BLaER1 (cell line): Measurements from ENCODE around the gene BCORL1.

ENCODE experiments used
- H3K27ac ChIP-seq: shearing (Covaris generic); formaldehyde crosslinking; 2 replicates; pipeline ENCODE4 v1.8.1; 2022
- H3K27me3 ChIP-seq: shearing (Covaris generic); formaldehyde crosslinking; 2 replicates; pipeline ENCODE4 v1.8.1; 2022
- H3K36me3 ChIP-seq: shearing (Covaris generic); formaldehyde crosslinking; 2 replicates; pipeline ENCODE4 v1.8.1; 2022
- H3K4me1 ChIP-seq: shearing (Covaris generic); formaldehyde crosslinking; 2 replicates; pipeline ENCODE4 v1.8.1; 2022
- H3K4me2 ChIP-seq: shearing (Covaris generic); formaldehyde crosslinking; 2 replicates; pipeline ENCODE4 v1.8.1; 2022
- H3K4me3 ChIP-seq: shearing (Covaris generic); formaldehyde crosslinking; 2 replicates; pipeline ENCODE4 v1.8.1; 2022
- H3K9ac ChIP-seq: shearing (Covaris generic); formaldehyde crosslinking; 2 replicates; pipeline ENCODE4 v1.8.1; 2022
- H3K9me3 ChIP-seq: shearing (Covaris generic); formaldehyde crosslinking; 2 replicates; pipeline ENCODE4 v1.8.1; 2022
- H4K20me1 ChIP-seq: shearing (Covaris generic); formaldehyde crosslinking; 2 replicates; pipeline ENCODE4 v1.8.1; 2022
- Cebpa-rat ChIP-seq: shearing (Covaris generic); IDR thresholded peaks from 2 replicates; pipeline ENCODE4 v1.8.1; 2022

The BCORL1 gene

GRCh38 chrX:130018143-130018542 lies 35.7 kb downstream of the BCORL1 start:
- no peak overlapping the region for H3K27ac ChIP-seq
- H3K36me3 ChIP-seq = peaks cover 83% of the 10 kb centered on the region
- H3K9ac ChIP-seq = no peak overlapping the region
- no peak overlapping the region for H3K4me3 ChIP-seq
- H3K4me1 ChIP-seq = no peaks in the 10 kb centered on the region
- no peaks in the 10 kb centered on the region for H3K9me3 ChIP-seq
- no peak overlapping the region for H3K4me2 ChIP-seq
- no peak for TF ChIP-seq Cebpa-rat
- H3K27me3 ChIP-seq = peaks cover 77% of the 10 kb centered on the region
- peaks cover 95% of the 10 kb centered on the region for H4K20me1 ChIP-seq

DNA sequence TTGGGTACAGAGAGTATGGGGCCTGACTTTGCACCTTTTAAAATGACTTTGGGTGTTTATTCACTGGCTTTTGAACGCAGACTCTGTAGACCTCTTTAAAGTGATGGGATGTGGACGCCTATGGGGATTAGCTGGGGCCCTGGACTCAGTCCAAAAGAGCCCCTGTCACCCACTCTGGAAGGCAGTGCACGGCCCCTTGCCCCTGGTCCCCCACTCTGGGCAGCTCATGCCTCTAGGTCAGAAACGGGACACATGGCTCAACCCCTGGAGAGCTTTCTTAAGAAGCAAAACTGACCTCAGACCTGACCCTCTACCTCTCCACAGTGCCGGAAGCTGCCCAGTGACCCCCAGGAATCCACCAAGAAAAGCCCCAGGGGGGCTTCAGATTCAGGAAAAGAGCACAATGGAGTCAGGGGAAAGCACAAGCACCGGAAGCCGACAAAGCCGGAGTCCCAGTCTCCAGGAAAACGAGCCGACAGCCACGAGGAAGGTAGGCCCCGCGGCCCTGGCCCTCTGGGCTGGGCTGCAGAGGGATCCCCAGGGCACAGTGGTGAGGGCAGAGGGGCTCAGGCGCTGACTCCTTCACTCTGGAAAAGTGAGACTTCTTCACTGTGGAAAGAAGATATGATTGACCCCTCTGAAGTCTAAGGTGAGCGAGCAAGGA lies 38.4 kb downstream of the BCORL1 start:
- H3K4me1 ChIP-seq = peaks cover 16% of the 10 kb centered on the region
- no peak overlapping the region for H3K9ac ChIP-seq
- H3K9me3 ChIP-seq = no peaks in the 10 kb centered on the region; the same call in 1 of the 2 replicates
- H4K20me1 ChIP-seq = peaks cover 93% of the 10 kb centered on the region
- H3K4me2 ChIP-seq = no peak overlapping the region
- peaks cover 94% of the 10 kb centered on the region for H3K27me3 ChIP-seq
- H3K4me3 ChIP-seq = no peak overlapping the region
- TF ChIP-seq Cebpa-rat = no peak
- no peak overlapping the region for H3K27ac ChIP-seq
- H3K36me3 ChIP-seq = peaks cover 74% of the 10 kb centered on the region

DNA sequence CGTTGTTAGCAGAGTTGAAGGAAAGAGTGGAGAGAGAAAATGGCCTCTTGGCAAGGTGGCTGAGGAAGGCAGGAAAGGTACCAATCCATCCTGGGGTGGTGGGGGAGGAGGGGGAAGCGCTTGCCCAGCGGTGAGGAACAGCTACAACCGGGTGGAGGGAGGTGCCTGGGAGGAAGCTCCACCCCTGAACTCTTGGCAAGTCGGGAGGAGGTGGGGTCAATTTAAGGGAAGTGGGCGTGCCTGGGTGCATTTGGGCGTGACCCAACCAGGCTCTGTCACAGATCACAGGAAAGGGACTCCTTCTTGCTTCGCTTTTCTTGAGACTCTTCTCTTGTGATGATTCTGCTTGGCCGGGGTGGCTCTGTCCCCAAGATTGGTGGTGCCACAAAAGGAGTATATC lies 41.7 kb downstream of the BCORL1 start:
- no peak overlapping the region for H3K27ac ChIP-seq
- H3K4me3 ChIP-seq = no peak overlapping the region
- TF ChIP-seq Cebpa-rat = no peak
- no peak overlapping the region for H3K9ac ChIP-seq
- H4K20me1 ChIP-seq = peaks cover 86% of the 10 kb centered on the region
- peaks cover 85% of the 10 kb centered on the region for H3K27me3 ChIP-seq
- no peaks in the 10 kb centered on the region; the same call in 1 of the 2 replicates for H3K9me3 ChIP-seq
- peak overlapping the region; percentile 72 for H3K4me2 ChIP-seq
- peaks cover 16% of the 10 kb centered on the region for H3K4me1 ChIP-seq
- peaks cover 82% of the 10 kb centered on the region for H3K36me3 ChIP-seq

DNA sequence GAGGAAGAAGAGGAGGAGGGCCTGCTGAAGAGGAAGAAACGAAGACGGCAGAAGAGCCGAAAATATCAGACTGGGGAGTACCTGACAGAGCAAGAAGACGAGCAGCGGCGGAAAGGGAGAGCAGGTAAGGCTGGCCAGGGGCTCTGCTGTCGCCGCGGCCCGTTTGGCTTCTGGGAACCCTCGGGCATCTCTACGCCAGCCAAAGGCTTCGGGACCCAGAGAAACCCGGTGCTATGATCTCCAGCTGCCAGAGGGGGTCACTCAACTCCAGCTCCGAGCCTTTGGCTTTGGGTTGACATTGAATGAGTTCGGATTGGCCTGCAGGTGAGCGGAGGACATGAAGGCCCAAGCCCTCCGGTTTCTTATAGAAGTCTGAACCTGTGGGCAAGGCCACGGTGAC lies 42.8 kb downstream of the BCORL1 start:
- Histone ChIP-seq H3K27ac (no peak overlapping the region), H3K4me3 (no peak overlapping the region), H3K4me2 (no peak overlapping the region), H3K36me3 (peaks cover 86% of the 10 kb centered on the region), H3K9ac (no peak overlapping the region), H4K20me1 (peaks cover 80% of the 10 kb centered on the region), H3K4me1 (peaks cover 16% of the 10 kb centered on the region), H3K9me3 (no peaks in the 10 kb centered on the region; the same call in 1 of the 2 replicates), H3K27me3 (peaks cover 84% of the 10 kb centered on the region)
- TF ChIP-seq Cebpa-rat = no peak

DNA sequence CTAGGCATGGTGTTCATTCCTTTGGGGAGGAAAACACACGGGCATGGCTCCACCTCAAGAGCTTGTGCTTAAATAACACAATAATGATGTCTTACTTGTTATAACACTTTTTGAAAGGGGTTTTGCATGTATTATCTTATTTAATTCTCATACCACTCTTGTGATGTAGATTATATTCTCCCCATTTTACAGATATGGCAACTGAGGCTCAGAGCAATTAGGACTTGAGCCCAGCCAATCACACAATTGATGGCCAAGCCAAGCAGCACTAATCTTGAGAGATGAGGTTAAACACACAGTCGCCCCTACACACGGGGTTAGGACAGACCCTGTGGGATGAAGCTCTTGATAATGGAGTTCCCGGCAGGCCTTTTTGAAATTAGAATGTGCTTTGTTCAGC lies 45.1 kb downstream of the BCORL1 start:
- no peak overlapping the region for H3K9ac ChIP-seq
- peaks cover 81% of the 10 kb centered on the region for H3K27me3 ChIP-seq
- peaks cover 87% of the 10 kb centered on the region for H3K36me3 ChIP-seq
- H3K9me3 ChIP-seq = no peaks in the 10 kb centered on the region; the same call in 1 of the 2 replicates
- no peak overlapping the region for H3K27ac ChIP-seq
- H4K20me1 ChIP-seq = peaks cover 72% of the 10 kb centered on the region
- H3K4me1 ChIP-seq = peaks cover 16% of the 10 kb centered on the region
- no peak overlapping the region for H3K4me2 ChIP-seq
- TF ChIP-seq Cebpa-rat = no peak
- no peak overlapping the region for H3K4me3 ChIP-seq

- Histone ChIP-seq H3K27ac (no peak overlapping the region), H3K4me2 (no peak overlapping the region), H3K9me3 (no peaks in the 10 kb centered on the region; the same call in 1 of the 2 replicates), H3K4me1 (peaks cover 16% of the 10 kb centered on the region), H3K9ac (no peak overlapping the region), H3K4me3 (no peak overlapping the region), H4K20me1 (peaks cover 72% of the 10 kb centered on the region), H3K36me3 (peaks cover 86% of the 10 kb centered on the region), H3K27me3 (peaks cover 78% of the 10 kb centered on the region)
- TF ChIP-seq Cebpa-rat = no peak
Measured at GRCh38 chrX:130028196-130028595, 45.8 kb downstream of the BCORL1 start.

- Histone ChIP-seq H3K4me3 (no peak overlapping the region), H3K9ac (no peak overlapping the region), H3K4me1 (no peaks in the 10 kb centered on the region), H4K20me1 (peaks cover 71% of the 10 kb centered on the region), H3K9me3 (no peaks in the 10 kb centered on the region), H3K27me3 (peaks cover 81% of the 10 kb centered on the region), H3K4me2 (no peak overlapping the region), H3K27ac (no peak overlapping the region), H3K36me3 (peaks cover 97% of the 10 kb centered on the region)
- TF ChIP-seq Cebpa-rat = no peak
Measured at GRCh38 chrX:130030826-130031225, 48.4 kb downstream of the BCORL1 start.

DNA sequence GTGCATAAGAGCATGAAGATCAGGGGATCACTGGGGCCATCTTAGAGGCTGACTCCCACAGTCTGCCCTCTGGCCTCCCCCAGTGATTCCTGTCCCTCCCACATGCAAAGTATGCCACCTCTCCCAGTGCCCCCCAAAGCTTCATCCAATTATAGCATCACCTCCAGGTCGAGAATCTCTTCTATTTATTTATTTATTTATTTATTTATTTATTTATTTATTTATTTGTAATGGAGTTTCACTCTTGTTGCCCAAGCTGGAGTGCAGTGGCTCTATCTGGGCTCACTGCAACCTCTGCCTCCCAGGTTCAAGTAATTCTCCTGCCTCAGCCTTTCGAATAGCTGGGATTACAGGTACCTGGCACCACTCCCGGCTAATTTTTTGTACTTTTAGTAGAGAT lies 50.1 kb downstream of the BCORL1 start:
- Histone ChIP-seq H3K4me2 (no peak overlapping the region), H3K27ac (no peak overlapping the region), H3K27me3 (peaks cover 81% of the 10 kb centered on the region), H3K4me1 (no peaks in the 10 kb centered on the region), H3K36me3 (peaks cover 97% of the 10 kb centered on the region), H3K9ac (no peak overlapping the region), H3K4me3 (no peak overlapping the region), H3K9me3 (no peaks in the 10 kb centered on the region), H4K20me1 (peaks cover 62% of the 10 kb centered on the region)
- no peak for TF ChIP-seq Cebpa-rat

DNA sequence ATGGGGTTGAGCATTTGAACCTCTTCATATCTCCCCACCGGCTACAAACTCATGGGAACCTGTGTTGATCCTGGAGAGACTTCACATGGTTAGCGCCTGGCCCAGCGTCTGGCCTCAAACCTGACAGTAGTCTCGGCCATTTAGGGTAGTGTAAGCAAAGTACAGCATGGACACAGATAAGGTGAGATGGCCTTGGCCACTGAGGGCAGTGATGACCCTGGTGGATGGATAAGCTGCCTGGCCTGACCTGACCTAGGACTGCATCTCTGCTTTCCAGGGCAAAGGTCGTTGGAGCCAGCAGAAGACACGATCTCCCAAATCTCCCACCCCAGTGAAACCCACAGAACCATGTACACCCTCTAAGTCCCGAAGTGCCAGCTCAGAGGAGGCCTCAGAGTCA lies 51.7 kb downstream of the BCORL1 start:
- no peaks in the 10 kb centered on the region for H3K4me1 ChIP-seq
- peaks cover 59% of the 10 kb centered on the region for H4K20me1 ChIP-seq
- no peak overlapping the region for H3K4me3 ChIP-seq
- TF ChIP-seq Cebpa-rat = no peak
- H3K4me2 ChIP-seq = no peak overlapping the region
- peaks cover 89% of the 10 kb centered on the region for H3K27me3 ChIP-seq
- no peak overlapping the region for H3K27ac ChIP-seq
- no peak overlapping the region for H3K9ac ChIP-seq
- H3K36me3 ChIP-seq = peaks cover 99% of the 10 kb centered on the region
- H3K9me3 ChIP-seq = no peaks in the 10 kb centered on the region

DNA sequence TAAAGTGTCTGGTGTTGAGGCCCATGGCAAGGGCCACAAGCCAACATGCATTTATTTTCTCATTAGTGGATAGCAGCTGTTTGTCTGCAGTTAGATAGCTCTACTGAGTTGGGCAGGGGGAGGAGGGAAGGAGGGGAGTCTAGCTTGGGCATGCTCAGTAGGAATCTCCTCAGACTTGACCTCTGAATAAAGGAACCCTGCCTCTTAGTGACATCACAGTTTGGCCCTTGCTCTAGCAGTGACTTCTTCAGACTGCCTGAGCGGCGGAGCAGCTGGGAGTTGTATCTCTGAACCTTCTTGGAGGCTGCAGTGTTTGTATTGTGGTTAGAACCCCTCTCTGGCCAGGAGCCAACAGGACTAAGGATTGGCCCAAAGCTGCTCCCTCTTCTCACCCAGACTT lies 57.4 kb downstream of the BCORL1 start:
- Histone ChIP-seq H3K4me1 (no peaks in the 10 kb centered on the region), H3K4me3 (no peak overlapping the region), H3K36me3 (peaks cover 93% of the 10 kb centered on the region), H3K27me3 (peaks cover 75% of the 10 kb centered on the region), H4K20me1 (peaks cover 31% of the 10 kb centered on the region), H3K4me2 (no peak overlapping the region), H3K9me3 (no peaks in the 10 kb centered on the region), H3K9ac (no peak overlapping the region), H3K27ac (no peak overlapping the region)
- TF ChIP-seq Cebpa-rat = no peak
